Gastrocnemius medialis (tissue), 4 donors: ENCODE data around the gene ATOSA. TPM values are rescaled to one million over a fixed set of nuclear protein-coding genes. Genes with fewer than 3 reads are reported as not detected.

Experiments
- ATAC-seq, 2 donors: fragments of 150-250 bp; one replicate each; pipeline ENCODE4 v1.9.1; 2016
- DNase-seq, 2 donors: peaks; one replicate each; pipeline ENCODE4 v3.0.0-alpha.2; 2019
- H3K27ac ChIP-seq, 4 donors: fragments of 200-600 bp; sonication (generic); 1 replicate in 1 of 4; 2 replicates in 3 of 4; pipeline ENCODE4 v1.5.1; 2016 to 2018; ENCODE audit warnings: mild to moderate bottlenecking in 2 of 4, moderate library complexity in 1 of 4
- H3K27me3 ChIP-seq, 3 donors: fragments of 200-600 bp; sonication (generic) in 2 of 3; 1 replicate in 1 of 3; 2 replicates in 2 of 3; pipeline versions ENCODE4 v1.5.1 to v1.6.0; 2016 to 2019; ENCODE audit warnings: mild to moderate bottlenecking in 1 of 3, moderate library complexity in 1 of 3
- H3K36me3 ChIP-seq, 2 donors: fragments of 200-600 bp; sonication (generic) in 1 of 2; one replicate each; pipeline ENCODE4 v1.5.1; 2017 to 2018
- H3K4me1 ChIP-seq, 2 donors: fragments of 200-600 bp; sonication (generic) in 1 of 2; one replicate each; pipeline ENCODE4 v1.5.1; 2016 to 2017; ENCODE audit warnings: mild to moderate bottlenecking in 2 of 2
- H3K4me3 ChIP-seq, 4 donors: fragments of 200-600 bp; sonication (generic) in 3 of 4; 1 replicate in 1 of 4; 2 replicates in 3 of 4; pipeline ENCODE4 v1.5.1; 2016 to 2019; ENCODE audit warnings: mild to moderate bottlenecking in 2 of 4
- H3K9me3 ChIP-seq, 3 donors: fragments of 200-600 bp; sonication (generic) in 2 of 3; 1 replicate in 1 of 3; 2 replicates in 2 of 3; pipeline ENCODE4 v1.5.1; 2016 to 2019
- POLR2A ChIP-seq, 2 donors: fragments of 450-650 bp; IDR thresholded peaks; one replicate each; pipeline ENCODE4 v1.6.1; 2017; ENCODE audit warnings: antibody characterized with exemption in 2 of 2, mild to moderate bottlenecking in 2 of 2, moderate library complexity in 2 of 2
- in situ Hi-C, 4 donors: fragments of 200-750 bp; cut with MboI; loops; one replicate each; pipeline versions ENCODE4 v1.15.0 to v1.8.0; 2017; ENCODE audit warnings: low sequenced_read_pairs in 4 of 4
- intact Hi-C: fragments of 100-400 bp; cut with DNase I; formaldehyde crosslinking; loops from one replicate; pipeline ENCODE4 v1.15.1; 2023; ENCODE audit warnings: low total_unique reads
- total RNA-seq, 4 donors: library from RNA; depleted of rRNA; stranded (reverse); fragments of >200 nt; gene quantifications; one replicate each; pipeline versions ENCODE4 v1.1.0 to v1.2.3, GENCODE V29; 2016
- TF ChIP-seq, protein P1 (sequence below), 5 experiments: fragments of 450-650 bp in 3 of 5; fragments of 200-600 bp in 2 of 5; sonication (generic) in 2 of 5; IDR thresholded peaks in 4 of 5; conservative IDR thresholded peaks in 1 of 5; 1 replicate in 4 of 5; 2 replicates in 1 of 5; pipeline ENCODE4 v1.5.1; 2016 to 2019; ENCODE audit warnings: antibody characterized with exemption in 5 of 5, mild to moderate bottlenecking in 3 of 5, moderate library complexity in 3 of 5

Gene ATOSA
- total RNA-seq, 4 donors from 2014 or later, result 61.9 to 491 (median 137) TPM

DNA sequence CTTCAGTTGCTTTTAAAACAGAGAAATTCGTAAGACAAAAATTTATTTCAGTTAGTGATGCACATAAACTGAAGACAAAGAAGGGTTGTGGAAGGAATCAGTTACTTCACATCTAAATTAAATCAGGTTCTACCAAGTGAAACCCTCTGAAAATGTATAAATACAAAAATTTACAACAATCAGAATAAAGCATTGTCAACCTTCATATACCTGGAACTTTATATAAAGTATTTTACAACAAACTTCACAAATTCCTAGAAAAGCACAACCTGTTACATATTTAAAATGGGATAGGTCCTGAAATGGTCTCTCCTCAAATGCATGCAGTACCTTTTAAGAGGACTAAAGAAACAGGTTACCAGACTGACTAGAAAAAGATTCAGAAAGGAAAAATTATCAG lies 26.9 kb downstream of the ATOSA start:
- H3K9me3 ChIP-seq, result no peaks in the 10 kb centered on the region
- in situ Hi-C loops (loop anchor here in 1 of 4 donors (25.0 kb wide), 1 partner anchor 90 kb away; the partner anchor contains the start of gene ARPP19), intact Hi-C loops (loop anchor here (2.0 kb wide), 1 partner anchor 27 kb away; the partner anchor contains the start of gene ATOSA)
- peak overlapping the region; percentile 79 to 89 (median 83) for H3K27ac ChIP-seq
- TF ChIP-seq, protein P1, sequence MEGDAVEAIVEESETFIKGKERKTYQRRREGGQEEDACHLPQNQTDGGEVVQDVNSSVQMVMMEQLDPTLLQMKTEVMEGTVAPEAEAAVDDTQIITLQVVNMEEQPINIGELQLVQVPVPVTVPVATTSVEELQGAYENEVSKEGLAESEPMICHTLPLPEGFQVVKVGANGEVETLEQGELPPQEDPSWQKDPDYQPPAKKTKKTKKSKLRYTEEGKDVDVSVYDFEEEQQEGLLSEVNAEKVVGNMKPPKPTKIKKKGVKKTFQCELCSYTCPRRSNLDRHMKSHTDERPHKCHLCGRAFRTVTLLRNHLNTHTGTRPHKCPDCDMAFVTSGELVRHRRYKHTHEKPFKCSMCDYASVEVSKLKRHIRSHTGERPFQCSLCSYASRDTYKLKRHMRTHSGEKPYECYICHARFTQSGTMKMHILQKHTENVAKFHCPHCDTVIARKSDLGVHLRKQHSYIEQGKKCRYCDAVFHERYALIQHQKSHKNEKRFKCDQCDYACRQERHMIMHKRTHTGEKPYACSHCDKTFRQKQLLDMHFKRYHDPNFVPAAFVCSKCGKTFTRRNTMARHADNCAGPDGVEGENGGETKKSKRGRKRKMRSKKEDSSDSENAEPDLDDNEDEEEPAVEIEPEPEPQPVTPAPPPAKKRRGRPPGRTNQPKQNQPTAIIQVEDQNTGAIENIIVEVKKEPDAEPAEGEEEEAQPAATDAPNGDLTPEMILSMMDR (IDR thresholded peaks at IDR 0.05 in 4 of 5, conservative IDR thresholded peaks at IDR 0.05 in 1 of 5), result no peak
- TF ChIP-seq POLR2A (IDR thresholded peaks at IDR 0.05), result no peak
- no peak for ATAC-seq
- DNase-seq, result no peak
- peaks cover 0 to 21% of the 10 kb centered on the region in 2 donors for H3K36me3 ChIP-seq
- no peaks in the 10 kb centered on the region for H3K27me3 ChIP-seq
- peaks cover 85 to 98% of the 10 kb centered on the region in 2 donors for H3K4me1 ChIP-seq
- peak overlapping the region in 1 of 4 donors; percentile 34 for H3K4me3 ChIP-seq

- peaks cover 0 to 21% of the 10 kb centered on the region in 2 donors for H3K36me3 ChIP-seq
- DNase-seq (peak; percentile 69), ATAC-seq (peak; percentile 68 to 86)
- H3K9me3 ChIP-seq, result no peaks in the 10 kb centered on the region
- no peaks in the 10 kb centered on the region for H3K27me3 ChIP-seq
- in situ Hi-C loops (loop anchor here in 1 of 4 donors (25.0 kb wide), 1 partner anchor 90 kb away; the partner anchor contains the start of gene ARPP19), intact Hi-C loops (loop anchor here (2.0 kb wide), 1 partner anchor 27 kb away; the partner anchor contains the start of gene ATOSA)
- peak overlapping the region; percentile 79 to 89 (median 83) for H3K27ac ChIP-seq
- peak overlapping the region; percentile 6 to 34 (median 23) for H3K4me3 ChIP-seq
- TF ChIP-seq, protein P1 (IDR thresholded peaks at IDR 0.05 in 4 of 5, conservative IDR thresholded peaks at IDR 0.05 in 1 of 5), result no peak
- no peak for TF ChIP-seq POLR2A (IDR thresholded peaks at IDR 0.05)
- peaks cover 85 to 98% of the 10 kb centered on the region in 2 donors for H3K4me1 ChIP-seq
Measured at GRCh38 chr15:52651868-52652267, 27.3 kb downstream of the ATOSA start.

DNA sequence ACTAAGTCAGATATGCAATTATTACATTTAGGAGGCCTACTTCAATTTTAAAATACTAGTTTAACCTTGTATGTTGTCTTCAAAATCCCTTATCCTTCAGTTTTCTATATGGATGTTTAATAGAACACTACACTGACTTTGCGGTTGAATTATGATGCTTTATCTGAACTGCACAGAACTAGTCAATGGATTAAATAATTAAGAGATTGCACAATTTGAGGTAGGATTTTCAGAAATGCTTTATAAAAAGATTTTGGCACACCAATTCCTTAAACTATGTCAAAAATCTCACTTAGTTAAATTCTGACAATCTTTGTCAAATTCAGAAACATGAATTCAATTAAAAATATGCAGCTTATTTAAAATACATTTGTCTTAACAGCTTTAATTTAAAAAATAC lies 28.1 kb downstream of the ATOSA start:
- ATAC-seq (no peak), DNase-seq (no peak)
- Histone ChIP-seq H3K27ac (peak overlapping the region; percentile 79 to 89 (median 83)), H3K4me3 (peak overlapping the region in 3 of 4 donors; percentile 22 to 34 (median 24)), H3K27me3 (no peaks in the 10 kb centered on the region), H3K4me1 (peaks cover 85 to 98% of the 10 kb centered on the region in 2 donors), H3K36me3 (peaks cover 0 to 21% of the 10 kb centered on the region in 2 donors), H3K9me3 (no peaks in the 10 kb centered on the region)
- in situ Hi-C loops, result loop anchor here in 1 of 4 donors (25.0 kb wide), 1 partner anchor 89 kb away; the partner anchor contains the start of gene ARPP19
- intact Hi-C loops, result no loop called here
- TF ChIP-seq POLR2A (IDR thresholded peaks at IDR 0.05), result no peak
- TF ChIP-seq, protein P1 (IDR thresholded peaks at IDR 0.05 in 4 of 5, conservative IDR thresholded peaks at IDR 0.05 in 1 of 5), result no peak

- no peak for DNase-seq
- intact Hi-C loops, result loop anchor here (10.0 kb wide), 1 partner anchor 225 kb away; no protein-coding TSS in a partner anchor
- H3K36me3 ChIP-seq, result peaks cover 0 to 17% of the 10 kb centered on the region in 2 donors
- ATAC-seq, result no peak
- no peaks in the 10 kb centered on the region for H3K27me3 ChIP-seq
- no peak overlapping the region for H3K4me3 ChIP-seq
- H3K27ac ChIP-seq, result peak overlapping the region; percentile 79 to 89 (median 83)
- in situ Hi-C loops, result loop anchor here in 1 of 4 donors (25.0 kb wide), 1 partner anchor 87 kb away; the partner anchor contains the start of gene ARPP19
- no peaks in the 10 kb centered on the region for H3K9me3 ChIP-seq
- H3K4me1 ChIP-seq, result peaks cover 78 to 97% of the 10 kb centered on the region in 2 donors
- TF ChIP-seq POLR2A (IDR thresholded peaks at IDR 0.05), result no peak
- TF ChIP-seq, protein P1 (IDR thresholded peaks at IDR 0.05 in 4 of 5, conservative IDR thresholded peaks at IDR 0.05 in 1 of 5), result no peak
Measured at GRCh38 chr15:52649686-52650085, 29.5 kb downstream of the ATOSA start.
